Sigmoid colon (tissue), 4 donors: ENCODE measurements around the gene NPB.

ENCODE experiments used
- CTCF ChIP-seq, 4 experiments: fragments of 450-650 bp in 3 of 4; fragments of 200-600 bp in 1 of 4; IDR thresholded peaks; one replicate each; pipeline ENCODE4 v1.5.1; 2016 to 2019; ENCODE audit warnings: antibody characterized with exemption in 4 of 4, mild to moderate bottlenecking in 3 of 4, moderate library complexity in 2 of 4
- EP300 ChIP-seq, 4 donors: sonication (generic); formaldehyde crosslinking; IDR thresholded peaks; one replicate each; pipeline ENCODE4 v1.6.1; 2017; ENCODE audit warnings: antibody characterized with exemption in 4 of 4
- POLR2A ChIP-seq, 2 donors: fragments of 450-650 bp; IDR thresholded peaks; one replicate each; pipeline ENCODE4 v1.6.1; 2016; ENCODE audit warnings: antibody characterized with exemption in 2 of 2, mild to moderate bottlenecking in 2 of 2, moderate library complexity in 2 of 2
- POLR2AphosphoS5 ChIP-seq, 4 donors: sonication (generic); formaldehyde crosslinking; IDR thresholded peaks; one replicate each; pipeline ENCODE4 v1.6.1; 2017; ENCODE audit warnings: antibody characterized with exemption in 4 of 4

DNA sequence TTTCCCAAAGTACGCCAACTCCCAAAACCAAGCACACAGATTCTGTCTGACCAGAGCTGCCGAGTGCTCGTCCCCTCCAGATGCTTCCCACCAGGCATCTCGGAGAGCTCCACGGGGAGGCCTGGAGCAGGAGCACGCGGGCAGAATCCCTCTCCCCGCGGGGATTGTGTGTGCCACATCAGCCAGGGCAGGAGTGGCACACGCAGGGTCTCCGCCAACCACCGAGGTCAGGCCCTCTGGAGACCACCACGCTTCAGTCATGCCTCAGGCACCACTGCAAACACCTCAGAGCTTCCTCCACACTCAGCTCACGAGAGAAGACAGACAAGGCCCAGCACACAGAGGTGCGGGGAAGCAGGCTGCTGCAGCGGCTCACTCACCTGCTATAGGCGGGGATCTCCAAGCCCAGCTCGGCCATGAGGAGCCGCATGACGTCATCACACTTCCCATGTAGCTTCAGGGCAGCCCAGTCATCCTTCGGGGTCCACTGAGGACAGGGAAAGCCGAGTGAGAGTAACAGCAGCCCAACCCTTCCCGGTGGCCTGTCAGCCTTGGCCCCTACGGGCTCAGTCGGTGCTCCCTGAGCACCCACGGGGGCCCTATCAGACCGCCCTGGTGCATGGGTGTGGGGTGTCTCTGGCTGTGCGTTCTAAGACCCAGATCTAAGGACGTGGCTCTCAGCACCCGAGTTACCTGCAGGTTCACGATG lies 11.5 kb downstream of the NPB start:
- TF ChIP-seq CTCF (IDR thresholded peaks at IDR 0.05) (no peak), EP300 (IDR thresholded peaks at IDR 0.05) (no peak), POLR2A (IDR thresholded peaks at IDR 0.05) (no peak), POLR2AphosphoS5 (IDR thresholded peaks at IDR 0.05) (no peak)
